HPDE6-E6E7 (cell line): ENCODE measurements around the gene BLM.
A peak's percentile ranks its signal among the peaks of the same experiment; 100 is the strongest.
"Not testable (repeated sequence)": the region's sequence is repeated elsewhere in the genome, so short reads cannot be mapped to it uniquely, and the experiment has no call there.

ENCODE experiments used
- DNase-seq: peaks from one replicate; pipeline ENCODE4 v3.0.0; 2011; ENCODE audit warnings: missing footprints; ENCODE audit errors: extremely low spot score

BLM gene

DNA sequence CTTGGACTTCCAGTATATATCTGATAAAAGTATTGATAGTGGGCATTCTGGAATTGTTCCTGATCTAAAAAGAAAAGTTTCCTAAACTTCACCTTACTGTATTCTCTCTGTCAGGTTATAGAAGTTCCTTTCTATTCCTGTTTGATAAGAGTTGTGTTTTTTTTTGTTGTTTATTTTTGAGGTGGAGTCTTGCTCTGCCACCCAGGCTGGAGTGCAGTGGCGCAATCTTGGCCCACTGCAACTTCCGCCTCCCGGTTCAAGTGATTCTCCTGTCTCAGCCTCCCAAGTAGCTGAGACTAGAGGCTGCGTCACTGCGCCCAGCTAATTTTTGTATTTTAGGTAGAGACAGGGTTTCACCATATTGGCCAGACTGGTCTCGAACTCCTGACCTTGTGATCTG, 13.1 kb downstream of the BLM start:
- DNase-seq = no peak

GRCh38 chr15:90735923-90736322, 18.8 kb downstream of the BLM start:
- DNase-seq = no peak

DNA sequence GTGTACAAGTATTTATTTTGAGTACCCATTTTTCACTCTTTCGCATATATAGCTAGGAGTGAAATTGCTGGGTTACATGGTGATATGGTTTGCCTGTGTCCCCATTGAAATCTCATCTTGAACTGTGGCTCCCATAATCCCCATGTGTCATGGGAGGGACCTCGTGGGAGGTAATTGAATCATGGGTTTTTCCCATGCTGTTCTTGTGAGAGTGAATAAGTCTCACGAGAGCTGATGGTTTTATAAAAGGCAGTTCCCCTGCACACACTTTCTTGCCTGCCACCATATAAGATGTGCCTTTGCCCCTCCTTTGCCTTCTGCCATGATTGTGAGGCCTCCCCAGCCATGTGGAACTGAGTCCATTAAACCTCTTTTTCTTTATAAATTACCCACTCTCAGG, 23.4 kb downstream of the BLM start:
- not testable (repeated sequence) for DNase-seq

DNA sequence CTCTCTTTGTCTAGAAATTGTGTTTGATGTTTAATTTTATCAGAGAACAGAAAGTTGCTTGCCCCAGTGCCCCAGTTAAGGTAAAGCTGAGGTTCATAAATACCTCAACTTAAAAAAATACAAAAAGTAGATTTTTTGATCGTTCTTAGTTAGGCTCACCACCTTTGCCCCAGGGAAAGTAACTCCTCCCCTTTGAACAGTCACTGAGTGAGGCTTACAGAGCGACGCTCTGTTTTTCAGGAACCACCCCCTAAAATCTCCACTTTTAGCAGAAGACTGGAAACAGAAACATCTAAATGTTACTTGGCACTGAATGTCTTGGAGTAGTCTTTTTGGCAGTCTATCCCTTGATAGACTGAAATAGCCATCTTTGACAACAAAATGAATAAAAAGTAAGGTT, 24.9 kb downstream of the BLM start:
- no peak for DNase-seq

GRCh38 chr15:90743407-90743806, 26.3 kb downstream of the BLM start:
- DNase-seq = no peak

DNA sequence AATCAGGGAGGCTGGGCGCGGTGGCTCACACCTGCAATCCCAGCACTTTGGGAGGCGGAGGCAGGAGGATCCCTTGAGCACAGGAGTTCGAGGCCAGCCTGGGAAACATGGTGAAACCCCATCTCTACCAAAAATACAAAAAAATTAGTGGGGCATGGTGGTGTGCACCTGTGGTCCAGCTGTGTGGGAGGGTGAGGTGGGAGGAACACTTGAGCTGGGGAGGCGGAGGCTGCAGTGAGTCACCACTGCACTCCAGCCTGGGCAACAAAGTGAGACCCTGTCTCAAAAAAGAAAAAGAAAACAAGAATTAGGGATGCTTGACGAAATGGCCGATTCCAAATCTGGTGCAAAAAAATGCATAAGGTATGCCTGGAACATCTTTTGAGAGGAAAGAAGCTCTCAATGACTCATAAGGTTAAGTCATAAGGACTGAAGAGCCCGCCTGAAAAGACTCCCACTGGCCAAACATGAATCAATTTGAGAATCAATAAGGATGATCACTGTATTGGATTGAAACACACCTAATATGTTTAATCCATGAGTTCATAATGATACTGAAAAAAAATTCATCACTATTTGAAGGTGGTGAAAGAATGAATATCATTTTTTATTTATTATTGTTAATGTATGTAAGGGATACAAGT, 27.7 kb downstream of the BLM start:
- DNase-seq = no peak

GRCh38 chr15:90749754-90750153, 32.6 kb downstream of the BLM start:
- DNase-seq = no peak

GRCh38 chr15:90750186-90750585, 33.0 kb downstream of the BLM start:
- no peak for DNase-seq

- DNase-seq = no peak
Observed at GRCh38 chr15:90751300-90751825, 34.2 kb downstream of the BLM start.

- no peak for DNase-seq
Observed at GRCh38 chr15:90756916-90757315, 39.8 kb downstream of the BLM start.

DNA sequence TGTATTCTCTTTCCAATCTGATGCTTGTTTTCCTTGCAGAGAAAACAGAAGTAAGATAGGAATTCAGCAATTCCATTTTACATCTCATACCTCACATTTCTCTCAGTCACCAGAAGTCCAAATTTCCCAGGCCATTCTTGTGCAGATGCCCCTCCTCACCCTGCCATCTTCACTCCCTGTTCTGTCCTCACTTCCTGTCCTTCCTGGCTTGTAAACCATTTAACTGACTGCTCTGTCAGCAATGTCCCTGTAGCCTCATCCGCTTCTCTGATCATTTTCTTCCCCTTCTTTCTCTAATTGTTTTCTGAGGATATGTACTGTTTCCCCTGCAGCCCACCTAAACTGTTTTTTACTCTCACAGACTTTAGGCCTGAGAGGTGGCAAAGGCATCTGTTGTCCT, 40.3 kb downstream of the BLM start:
- DNase-seq = no peak

- DNase-seq = no peak
Observed at GRCh38 chr15:90760661-90761232, 43.6 kb downstream of the BLM start.

GRCh38 chr15:90761629-90762028, 44.5 kb downstream of the BLM start:
- no peak for DNase-seq

- no peak for DNase-seq
Observed at GRCh38 chr15:90762109-90762508, 45.0 kb downstream of the BLM start.

- no peak for DNase-seq
Observed at GRCh38 chr15:90763366-90764099, 46.4 kb downstream of the BLM start.

GRCh38 chr15:90765531-90765930, 48.4 kb downstream of the BLM start:
- DNase-seq = no peak

DNA sequence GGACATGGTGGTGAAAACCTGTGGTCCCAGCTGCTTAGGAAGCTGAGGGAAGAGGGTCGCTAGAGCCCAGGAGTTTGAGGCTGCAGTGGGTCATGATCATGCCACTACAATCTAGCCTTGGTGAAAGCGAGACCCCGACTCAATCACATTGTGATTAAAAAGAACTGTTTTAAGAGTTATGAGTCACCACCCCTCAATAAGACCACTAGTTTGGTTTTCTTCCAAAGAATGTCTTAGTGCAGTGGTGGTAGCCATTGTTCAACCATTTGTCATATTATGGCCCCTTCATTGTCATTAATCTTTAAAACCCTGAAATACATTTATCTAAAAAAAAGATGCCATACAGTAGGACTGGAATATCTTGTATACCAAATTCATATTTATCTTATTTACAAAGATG, 48.8 kb downstream of the BLM start:
- no peak for DNase-seq

- DNase-seq = no peak
Observed at GRCh38 chr15:90769375-90769774, 52.2 kb downstream of the BLM start.

GRCh38 chr15:90773485-90773884, 56.3 kb downstream of the BLM start:
- DNase-seq = no peak

GRCh38 chr15:90774731-90775514, 57.8 kb downstream of the BLM start:
- DNase-seq = peak; percentile 63

DNA sequence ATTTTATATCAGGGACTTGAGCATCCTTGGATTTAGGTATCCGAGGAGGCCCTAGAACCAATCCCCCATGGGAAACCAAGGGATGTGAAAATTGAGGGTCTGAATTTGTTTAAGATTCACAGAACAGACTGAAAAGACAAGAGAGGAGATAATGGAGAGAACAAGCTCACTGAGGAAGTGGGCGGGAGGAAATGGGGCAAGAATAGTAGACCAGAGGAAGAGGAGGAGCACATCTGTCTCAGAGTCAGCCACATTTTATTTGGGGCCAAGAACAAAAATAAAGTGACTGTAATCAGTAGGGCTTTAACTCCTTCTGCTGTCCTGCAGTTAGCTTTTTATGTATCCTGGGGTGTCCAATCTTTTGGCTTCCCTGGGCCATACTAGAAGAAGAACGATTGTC, 63.8 kb downstream of the BLM start:
- no peak for DNase-seq

DNA sequence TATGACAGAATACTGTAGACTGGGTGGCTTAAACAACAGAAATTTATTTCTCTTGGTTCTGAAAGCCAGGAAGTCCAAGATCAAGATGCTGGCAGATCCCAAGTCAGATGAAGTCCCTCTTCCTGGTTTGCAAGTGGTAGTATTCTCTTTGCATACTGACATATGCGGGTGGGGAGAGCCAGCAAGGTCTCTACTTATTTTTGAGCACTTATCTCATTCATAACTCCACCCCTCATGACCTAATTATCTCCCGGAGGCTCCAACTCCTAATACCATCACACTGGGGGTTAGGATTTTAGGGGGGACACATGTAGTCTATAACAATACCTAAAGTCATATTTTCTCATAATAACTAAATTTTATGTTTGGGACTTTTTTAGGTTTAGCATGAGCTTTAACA, 65.3 kb downstream of the BLM start:
- DNase-seq = no peak
